Measurements from ENCODE around the gene PDZD4. TPM values are rescaled to one million over a fixed set of nuclear protein-coding genes. Genes with fewer than 3 reads are reported as not detected.
"Not testable (repeated sequence)": the region's sequence is repeated elsewhere in the genome, so short reads cannot be mapped to it uniquely, and the experiment has no call there.

PDZD4 gene
- total RNA-seq, 1 experiment from 2014 or later: 4.0 TPM

DNA sequence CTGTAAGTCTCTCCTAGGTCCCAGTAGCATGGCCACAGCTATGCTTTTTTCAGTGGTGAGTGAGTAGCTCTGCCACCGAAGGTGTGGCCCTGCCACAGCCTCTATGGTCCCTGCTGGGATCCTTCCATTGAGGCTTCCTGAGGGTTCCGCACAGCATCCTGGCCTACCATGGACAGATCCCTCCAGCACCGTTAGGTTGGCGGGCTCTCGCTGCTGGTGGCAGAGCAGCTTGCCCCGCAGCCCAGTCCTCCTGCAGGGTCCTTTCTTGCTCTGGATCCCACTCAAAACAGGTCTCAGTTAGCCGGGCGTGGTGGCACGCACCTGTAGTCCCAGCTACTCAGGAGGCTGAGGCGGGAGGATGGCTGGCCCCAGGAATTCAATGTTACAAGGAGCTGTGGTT, 2.4 kb upstream of the PDZD4 start:
- DNase-seq (ENCODE audit: low spot score): no peak

GRCh38 chrX:153831429-153832150, 1.2 kb upstream of the PDZD4 start:
- DNase-seq (ENCODE audit: low spot score): no peak

- DNase-seq (ENCODE audit: low spot score): no peak
These were observed 490 bp upstream of the PDZD4 start for GRCh38 chrX:153830640-153831428.

DNA sequence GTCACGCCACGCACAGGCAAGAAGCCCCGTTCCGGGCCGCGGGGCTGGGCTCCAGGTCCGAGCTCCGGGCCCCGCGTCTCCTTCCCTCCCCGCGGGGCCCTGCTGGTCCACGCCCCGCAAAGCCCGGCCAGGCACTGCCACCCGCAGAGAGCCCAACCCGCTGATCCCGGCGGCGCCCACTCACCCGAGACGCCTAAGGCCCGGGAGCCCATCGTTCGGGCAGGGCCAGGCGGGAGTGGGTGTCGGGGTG, 870 bp downstream of the PDZD4 start:
- no peak for DNase-seq (ENCODE audit: low spot score)

GRCh38 chrX:153828723-153829548, 1.4 kb downstream of the PDZD4 start:
- DNase-seq (ENCODE audit: low spot score): no peak

GRCh38 chrX:153828308-153828707, 2.0 kb downstream of the PDZD4 start:
- no peak for DNase-seq (ENCODE audit: low spot score)

DNA sequence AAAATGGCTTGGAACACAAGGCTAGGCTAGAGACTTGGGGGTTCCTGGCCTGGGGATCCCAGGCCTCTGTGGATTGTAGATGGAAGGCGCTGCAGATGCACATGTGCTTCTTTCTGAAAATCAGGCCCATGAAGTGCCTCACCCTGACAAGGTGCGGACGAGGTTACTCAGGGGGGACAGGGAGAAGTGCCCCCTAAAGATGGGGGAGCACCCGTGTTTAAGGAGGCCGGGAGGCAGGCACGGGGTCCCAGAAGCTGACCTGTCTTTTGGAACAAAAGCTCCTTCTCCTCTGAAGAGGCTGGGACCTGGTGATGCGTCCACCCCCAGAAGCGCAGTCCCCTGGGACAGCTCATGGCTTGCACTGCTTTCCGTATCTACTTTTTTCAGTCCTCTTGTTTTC, 2.4 kb downstream of the PDZD4 start:
- DNase-seq (ENCODE audit: low spot score): no peak

DNA sequence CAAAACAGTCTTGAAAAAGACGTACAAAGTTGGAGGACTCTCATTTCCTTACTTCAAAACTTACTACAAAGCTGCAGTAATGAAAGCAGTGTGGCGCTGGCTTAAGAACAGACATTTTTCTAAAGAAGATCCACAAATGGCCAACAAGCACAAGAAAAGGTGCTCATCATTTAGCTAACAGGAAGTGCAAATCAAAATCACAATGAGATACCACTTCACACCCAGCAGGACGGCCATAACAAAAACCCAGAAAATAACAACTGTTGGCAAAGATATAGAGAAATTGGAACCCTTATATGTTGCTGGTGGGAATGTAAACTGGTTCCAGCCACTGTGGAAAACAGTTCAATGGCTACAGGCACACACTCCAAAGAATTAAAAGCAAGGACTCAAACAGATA, 3.3 kb downstream of the PDZD4 start:
- DNase-seq (ENCODE audit: low spot score): no peak

GRCh38 chrX:153825042-153825441, 5.3 kb downstream of the PDZD4 start:
- no peak for DNase-seq (ENCODE audit: low spot score)

GRCh38 chrX:153824348-153824747, 6.0 kb downstream of the PDZD4 start:
- no peak for DNase-seq (ENCODE audit: low spot score)

GRCh38 chrX:153821066-153821465, 9.3 kb downstream of the PDZD4 start:
- DNase-seq (ENCODE audit: low spot score): no peak

- DNase-seq (ENCODE audit: low spot score): no peak
These were observed 9.7 kb downstream of the PDZD4 start for GRCh38 chrX:153820601-153821000.

DNA sequence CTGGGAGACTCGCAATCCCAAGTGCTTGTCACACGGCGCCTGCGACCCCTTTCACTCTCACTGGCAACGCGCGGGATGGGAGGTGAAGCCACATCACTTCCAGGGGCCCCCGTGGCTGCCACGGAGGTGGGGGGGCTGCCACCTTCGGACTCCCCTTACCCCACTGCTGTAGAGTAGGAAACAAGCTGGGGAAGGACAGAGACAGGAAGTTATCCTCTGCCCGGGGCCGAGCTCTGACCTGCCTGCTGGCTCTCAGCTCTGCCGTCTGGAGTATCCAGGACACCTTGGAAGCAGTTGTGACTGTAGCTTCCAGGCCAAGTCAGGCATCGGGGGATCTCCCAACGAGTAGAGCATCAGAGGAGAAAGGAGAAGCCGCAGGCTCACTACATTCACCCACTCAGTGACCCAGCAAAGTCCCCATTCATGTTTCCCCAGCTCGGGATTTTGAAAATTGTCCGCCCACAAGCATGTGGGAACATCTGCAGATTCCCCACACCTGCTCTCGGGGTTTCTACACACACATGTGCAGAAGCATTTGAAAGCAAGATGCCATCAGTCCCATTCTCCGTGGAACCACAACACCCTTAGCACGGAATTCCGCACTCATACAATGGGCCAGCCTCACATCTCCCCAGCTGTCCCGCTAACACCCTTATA, 10.8 kb downstream of the PDZD4 start:
- DNase-seq (ENCODE audit: low spot score): no peak

- no peak for DNase-seq (ENCODE audit: low spot score)
These were observed 11.6 kb downstream of the PDZD4 start for GRCh38 chrX:153818571-153819383.

DNA sequence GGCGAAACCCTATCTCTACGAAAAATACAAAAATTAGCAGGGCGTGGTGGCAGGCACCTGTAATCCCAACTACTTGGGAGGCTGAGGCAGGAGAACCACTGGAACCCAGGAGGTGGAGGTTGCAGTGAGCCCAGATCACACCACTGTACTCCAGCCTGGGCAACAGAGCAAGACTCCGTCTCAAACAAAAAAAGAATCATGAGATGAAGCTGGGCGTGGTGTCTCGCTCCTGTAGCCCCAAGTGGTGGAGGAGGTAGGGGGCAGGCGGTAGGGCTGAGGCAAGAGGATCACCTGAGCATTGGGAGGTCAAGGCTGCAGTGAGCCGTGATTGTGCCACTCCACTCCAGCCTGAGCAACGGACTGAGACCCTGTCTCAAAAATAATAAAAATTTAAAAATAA, 12.3 kb downstream of the PDZD4 start:
- DNase-seq (ENCODE audit: low spot score): not testable (repeated sequence)

- no peak for DNase-seq (ENCODE audit: low spot score)
These were observed 13.3 kb downstream of the PDZD4 start for GRCh38 chrX:153816831-153817690.

- DNase-seq (ENCODE audit: low spot score): no peak
These were observed 15.6 kb downstream of the PDZD4 start for GRCh38 chrX:153814591-153815315.

DNA sequence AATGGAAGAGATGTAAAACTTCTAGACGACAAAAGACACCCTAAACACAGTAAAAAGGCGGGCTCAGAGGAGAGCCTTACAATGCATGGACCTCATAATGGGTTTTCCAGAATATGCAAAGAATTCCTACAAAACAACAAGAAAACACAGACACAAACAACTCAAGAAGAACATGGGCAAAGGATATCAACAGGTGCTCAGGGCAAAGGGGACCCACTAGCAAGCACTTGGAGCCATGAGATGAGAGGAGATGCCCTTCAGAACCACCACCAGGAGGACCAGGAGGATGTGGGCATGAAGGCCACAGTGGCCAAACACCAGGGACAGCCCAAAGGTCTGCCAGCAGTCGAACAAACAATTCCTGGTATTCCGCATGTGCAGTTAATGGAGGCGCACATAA, 17.2 kb downstream of the PDZD4 start:
- DNase-seq (ENCODE audit: low spot score): no peak

GRCh38 chrX:153812220-153812619, 18.1 kb downstream of the PDZD4 start:
- no peak for DNase-seq (ENCODE audit: low spot score)

GRCh38 chrX:153807976-153808375, 22.4 kb downstream of the PDZD4 start:
- no peak for DNase-seq (ENCODE audit: low spot score)
